Body of pancreas (tissue), 4 donors: ENCODE data around the gene SMCHD1.
"Not testable (repeated sequence)": the region's sequence is repeated elsewhere in the genome, so short reads cannot be mapped to it uniquely, and the experiment has no call there.

Experiments used
- CTCF ChIP-seq, 7 experiments: fragments of 450-650 bp in 4 of 7; fragments of 200-600 bp in 3 of 7; sonication (generic) in 3 of 7; IDR thresholded peaks; one replicate each; pipeline ENCODE4 v1.5.1; 2016 to 2019; ENCODE audit warnings: antibody characterized with exemption in 7 of 7
- POLR2A ChIP-seq, 3 donors: fragments of 450-650 bp; IDR thresholded peaks; one replicate each; pipeline ENCODE4 v1.6.1; 2016; ENCODE audit warnings: antibody characterized with exemption in 3 of 3, mild to moderate bottlenecking in 2 of 3

GRCh38 chr18:2808640-2809039, 153.1 kb downstream of the SMCHD1 start:
- not testable (repeated sequence) for TF ChIP-seq POLR2A, CTCF (IDR thresholded peaks at IDR 0.05)
